SK-N-SH (cell line): Measurements from ENCODE around the gene SHC3. TPM values are rescaled to one million over a fixed set of nuclear protein-coding genes. Genes with fewer than 3 reads are reported as not detected.

ENCODE experiments used
- CTCF ChIA-PET: fragments of 300-600, 350-600 bp; formaldehyde crosslinking; extraction: SDS; loops from one replicate; lab custom pipeline; 2021; lab: Yijun Ruan, JAX
- POLR2A ChIA-PET: fragments of 350-600 bp; sonication (Branson Sonifier 250); formaldehyde crosslinking; extraction: SDS; loops from one replicate; lab custom pipeline; 2020; ENCODE audit warnings: antibody characterized with exemption, inconsistent platforms; lab: Yijun Ruan, JAX
- DNase-seq: peaks from one replicate; pipeline ENCODE4 v3.0.0; 2012
- H2AFZ ChIP-seq: fragments of 200-600 bp; sonication (generic); 2 replicates; pipeline ENCODE4 v1.8.1; 2016; ENCODE audit warnings: antibody characterized with exemption, mild to moderate bottlenecking, low read depth
- H3F3A ChIP-seq: fragments of 200-600 bp; sonication (generic); replicated peaks from 2 replicates; pipeline ENCODE3; 2016; ENCODE audit warnings: antibody characterized with exemption, mild to moderate bottlenecking; ENCODE audit not compliant: insufficient read depth
- H3K27ac ChIP-seq, 2 experiments: fragments of 200-500 bp in 1 of 2; fragments of 200-600 bp in 1 of 2; sonication (Bioruptor generic) in 1 of 2; sonication (generic), shearing (Covaris generic) in 1 of 2; 2 replicates each; pipeline versions ENCODE4 v1.5.1 to v1.6.1; 2014 to 2016; ENCODE audit warnings: low read depth in 2 of 2, inconsistent platforms in 1 of 2, low read length in 1 of 2, mild to moderate bottlenecking in 1 of 2, mixed read lengths in 1 of 2
- H3K27me3 ChIP-seq: fragments of 200-600 bp; sonication (generic), shearing (Covaris generic); 2 replicates; pipeline ENCODE4 v1.6.1; 2016; ENCODE audit warnings: mixed run types; ENCODE audit not compliant: insufficient read depth
- H3K36me3 ChIP-seq, 2 experiments: fragments of 200-500 bp in 1 of 2; fragments of 200-600 bp in 1 of 2; sonication (Bioruptor generic) in 1 of 2; sonication (generic) in 1 of 2; replicated peaks in 1 of 2; 2 replicates each; pipeline versions ENCODE3 to v1.5.1; 2014 to 2016; ENCODE audit warnings: low read length in 1 of 2, mild to moderate bottlenecking in 1 of 2; ENCODE audit not compliant: insufficient read depth in 2 of 2, control insufficient read depth in 1 of 2
- H3K4me1 ChIP-seq, 2 experiments: fragments of 200-500 bp in 1 of 2; fragments of 200-600 bp in 1 of 2; sonication (Bioruptor generic) in 1 of 2; sonication (generic), shearing (Covaris generic) in 1 of 2; 2 replicates each; pipeline versions ENCODE4 v1.5.1 to v1.6.1; 2014 to 2016; ENCODE audit warnings: low read depth in 1 of 2, low read length in 1 of 2, mixed run types in 1 of 2; ENCODE audit not compliant: insufficient read depth in 2 of 2, control insufficient read depth in 1 of 2
- H3K4me2 ChIP-seq: fragments of 200-600 bp; sonication (generic), shearing (Covaris generic); 2 replicates; pipeline ENCODE4 v1.6.1; 2017; ENCODE audit warnings: mixed run types
- H3K4me3 ChIP-seq, 2 experiments: fragments of 200-500 bp in 1 of 2; fragments of 200-600 bp in 1 of 2; sonication (Bioruptor generic) in 1 of 2; sonication (generic), shearing (Covaris generic) in 1 of 2; 2 replicates each; pipeline versions ENCODE4 v1.5.1 to v1.8.1; 2014 to 2016; ENCODE audit warnings: low read depth in 2 of 2, inconsistent platforms in 1 of 2, low read length in 1 of 2, mild to moderate bottlenecking in 1 of 2, mixed read lengths in 1 of 2, moderate library complexity in 1 of 2
- H3K79me2 ChIP-seq: fragments of 200-600 bp; sonication (generic); 2 replicates; pipeline ENCODE4 v1.8.1; 2017; ENCODE audit warnings: mild to moderate bottlenecking; ENCODE audit not compliant: insufficient read depth
- H3K9ac ChIP-seq: fragments of 200-600 bp; sonication (generic); 2 replicates; pipeline ENCODE4 v1.6.1; 2017; ENCODE audit warnings: mixed run types
- H3K9me2 ChIP-seq: fragments of 200-600 bp; sonication (generic); 2 replicates; pipeline ENCODE4 v1.6.1; 2017; ENCODE audit warnings: mixed run types
- H3K9me3 ChIP-seq: fragments of 200-600 bp; sonication (generic); 2 replicates; pipeline ENCODE4 v1.6.1; 2017; ENCODE audit warnings: mixed run types, mild to moderate bottlenecking, moderate library complexity
- H4K20me1 ChIP-seq: fragments of 200-600 bp; sonication (generic); 2 replicates; pipeline ENCODE4 v1.6.1; 2017; ENCODE audit warnings: mild to moderate bottlenecking, mixed run types; ENCODE audit not compliant: insufficient read depth
- ELF1 ChIP-seq: IDR thresholded peaks from 2 replicates; pipeline ENCODE4 v1.4.0; 2012
- EP300 ChIP-seq, 2 experiments: IDR thresholded peaks; 2 replicates each; pipeline versions ENCODE4 v1.4.0 to v1.6.1; 2012; ENCODE audit warnings: borderline replicate concordance in 1 of 2, low read depth in 1 of 2, low read length in 1 of 2
- EZH2phosphoT487 ChIP-seq: fragments of 200-600 bp; sonication (generic); IDR thresholded peaks from 2 replicates; pipeline ENCODE4 v1.6.1; 2017; ENCODE audit warnings: low read depth, mixed run types, mild to moderate bottlenecking, antibody characterized with exemption, moderate library complexity, borderline replicate concordance
- FOSL2 ChIP-seq: IDR thresholded peaks from 2 replicates; pipeline ENCODE4 v1.4.0; 2012; ENCODE audit warnings: low read depth, mild to moderate bottlenecking, moderate library complexity, borderline replicate concordance
- FOXJ3 ChIP-seq: sonication (generic); formaldehyde crosslinking; IDR thresholded peaks from 2 replicates; pipeline ENCODE4 v1.5.1; 2020; ENCODE audit warnings: mild to moderate bottlenecking, missing genetic modification reagents
- FOXM1 ChIP-seq: IDR thresholded peaks from 2 replicates; pipeline ENCODE4 v1.4.0; 2012; ENCODE audit warnings: low read depth, mild to moderate bottlenecking
- GABPA ChIP-seq: IDR thresholded peaks from 2 replicates; pipeline ENCODE4 v1.4.0; 2012; ENCODE audit warnings: low read depth, mild to moderate bottlenecking
- JUND ChIP-seq: IDR thresholded peaks from 2 replicates; pipeline ENCODE4 v1.4.0; 2012
- MXI1 ChIP-seq: IDR thresholded peaks from 2 replicates; pipeline ENCODE4 v1.6.1; 2012; ENCODE audit warnings: mild to moderate bottlenecking, low read depth, low read length, improper control_type of control experiment
- NFIC ChIP-seq: IDR thresholded peaks from 2 replicates; pipeline ENCODE4 v1.4.0; 2012; ENCODE audit warnings: borderline replicate concordance
- NRF1 ChIP-seq: IDR thresholded peaks from 2 replicates; pipeline ENCODE4 v1.6.1; 2012; ENCODE audit warnings: low read depth, mild to moderate bottlenecking, low read length
- POLR2AphosphoS5 ChIP-seq: IDR thresholded peaks from 2 replicates; pipeline ENCODE4 v1.6.1; 2012; ENCODE audit warnings: low read depth, low read length
- RAD21 ChIP-seq: IDR thresholded peaks from 2 replicates; pipeline ENCODE4 v1.6.1; 2012; ENCODE audit warnings: mild to moderate bottlenecking, low read length
- RCOR1 ChIP-seq: fragments of 150-350 bp; IDR thresholded peaks from 2 replicates; pipeline ENCODE4 v1.6.1; 2017; ENCODE audit warnings: antibody characterized with exemption, low read length
- RFX5 ChIP-seq: IDR thresholded peaks from 2 replicates; pipeline ENCODE4 v1.6.1; 2012; ENCODE audit warnings: mild to moderate bottlenecking, improper control_type of control experiment, low read length
- RXRA ChIP-seq: IDR thresholded peaks from 2 replicates; pipeline ENCODE4 v1.4.0; 2012; ENCODE audit warnings: low read depth, mild to moderate bottlenecking, borderline replicate concordance
- TCF12 ChIP-seq: IDR thresholded peaks from 2 replicates; pipeline ENCODE4 v1.4.0; 2012
- TEAD4 ChIP-seq: IDR thresholded peaks from 2 replicates; pipeline ENCODE4 v1.4.0; 2012; ENCODE audit warnings: mild to moderate bottlenecking, borderline replicate concordance; ENCODE audit not compliant: insufficient read depth
- YY1 ChIP-seq: IDR thresholded peaks from 2 replicates; pipeline ENCODE4 v1.4.0; 2012; ENCODE audit warnings: low read depth, mild to moderate bottlenecking
- WGBS: methylation state at CpG from one replicate; pipeline ENCODE4 v1.1.6; 2017; ENCODE audit warnings: low lambda C conversion rate; 5-methylcytosine and 5-hydroxymethylcytosine counted together
- polyA plus RNA-seq, 3 experiments: library from polyadenylated mRNA; depleted of rRNA; stranded (reverse); fragments of >200 nt; gene quantifications; 2 replicates each; pipeline ENCODE4 v1.2.3, GENCODE V29; 2012
- TF ChIP-seq, protein P1 (sequence below): IDR thresholded peaks from 2 replicates; pipeline ENCODE4; 2012
- TF ChIP-seq, protein P2 (sequence below): IDR thresholded peaks from 2 replicates; pipeline ENCODE4 v1.4.0; 2012; ENCODE audit warnings: low read depth, borderline replicate concordance
- TF ChIP-seq, protein P3 (sequence below): fragments of 150-350 bp; IDR thresholded peaks from 2 replicates; pipeline ENCODE4 v1.6.1; 2017; ENCODE audit warnings: antibody characterized with exemption, low read length, low read depth, borderline replicate concordance

Gene SHC3
- polyA plus RNA-seq, 1 of the 3 experiments (the other 2 are of a cell fraction), result 3.2 TPM

DNA sequence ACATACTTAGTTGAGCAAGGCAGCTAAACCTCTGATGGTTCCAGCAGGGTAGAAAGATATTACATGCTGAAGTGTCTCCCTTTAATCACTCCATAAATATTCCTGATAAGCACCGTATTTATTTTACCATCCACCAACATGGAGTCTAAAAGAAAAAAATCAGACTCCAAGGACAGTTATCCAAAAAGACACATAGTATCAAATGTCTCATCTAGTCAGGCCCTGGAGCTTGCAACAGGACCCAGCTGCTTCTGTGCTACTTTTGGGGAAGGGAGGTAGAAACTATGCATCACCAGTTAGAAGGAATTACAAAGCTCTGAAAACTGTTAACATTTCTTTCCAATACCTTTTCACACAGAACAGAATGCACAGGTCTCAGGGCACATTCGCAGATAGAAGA lies 99.2 kb downstream of the SHC3 start:
- WGBS, result 64% methylated on average over 2 of the region's 2 CpGs
- Histone ChIP-seq H3K4me1 (peaks cover 3 to 8% of the 10 kb centered on the region in 2 experiments; a peak in 3 of 4 replicates), H3K4me3 (no peak overlapping the region), H3K9me3 (no peaks in the 10 kb centered on the region), H4K20me1 (no peaks in the 10 kb centered on the region), H3K36me3 (peaks cover 0 to 7% of the 10 kb centered on the region in 2 experiments), H3K9me2 (no peaks in the 10 kb centered on the region), H3F3A (peaks cover 5% of the 10 kb centered on the region), H2AFZ (no peak overlapping the region), H3K9ac (no peak overlapping the region), H3K79me2 (no peaks in the 10 kb centered on the region), H3K27ac (peak overlapping the region in 1 of 2 experiments; percentile 67; a peak in 3 of 4 replicates), H3K27me3 (no peaks in the 10 kb centered on the region), H3K4me2 (no peak overlapping the region; the same call in 1 of the 2 replicates)
- TF ChIP-seq NFIC (no peak), MXI1 (no peak), YY1 (no peak), GABPA (no peak), RFX5 (no peak), NRF1 (no peak), TEAD4 (no peak), POLR2AphosphoS5 (no peak), FOXM1 (no peak), RXRA (no peak), EP300 (IDR thresholded peaks at IDR 0.05; ENCODE audit: borderline replicate concordance in 1 of 2, low read depth in 1 of 2, low read length in 1 of 2) (no peak)
- ChIA-PET POLR2A (no interaction called here), CTCF (no interaction called here)
- DNase-seq, result no peak

DNA sequence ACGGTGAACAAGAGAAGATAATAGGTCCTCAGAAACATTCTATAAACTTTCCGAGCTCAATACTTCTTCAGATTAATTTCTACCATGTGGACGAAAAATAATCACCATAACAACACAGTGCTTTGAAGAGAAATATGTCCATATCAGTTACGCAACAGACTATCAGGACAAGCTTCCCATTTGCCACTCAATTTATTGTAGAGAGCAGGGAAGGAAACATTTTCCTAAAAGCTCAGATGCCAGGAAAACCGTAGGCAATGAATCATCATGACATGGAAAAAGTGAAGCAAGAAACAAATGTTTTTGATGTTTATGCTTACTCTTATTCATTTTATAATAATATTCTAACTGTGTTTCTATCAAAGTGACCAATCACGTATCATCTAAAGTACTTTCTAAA lies 99.8 kb downstream of the SHC3 start:
- H3K4me1 ChIP-seq, result peaks cover 3 to 8% of the 10 kb centered on the region in 2 experiments
- no peaks in the 10 kb centered on the region for H3K27me3 ChIP-seq
- H3K4me2 ChIP-seq, result no peak overlapping the region
- peaks cover 0 to 7% of the 10 kb centered on the region in 2 experiments for H3K36me3 ChIP-seq
- POLR2A ChIA-PET, result no interaction called here
- CTCF ChIA-PET, result interaction anchor here (1.6 kb wide), 1 partner anchor 17 kb away, joined by 6 read pairs; no protein-coding TSS in a partner anchor
- H3K9me3 ChIP-seq, result no peaks in the 10 kb centered on the region
- H2AFZ ChIP-seq, result no peak overlapping the region
- H3K4me3 ChIP-seq, result no peak overlapping the region
- WGBS, result 62% methylated on average over 6 of the region's 6 CpGs
- no peak for TF ChIP-seq FOXM1
- peak; percentile 34; the same call in 1 of the 2 replicates for TF ChIP-seq JUND
- no peak for TF ChIP-seq MXI1
- TF ChIP-seq RAD21, result no peak
- peak; percentile 33 for TF ChIP-seq TCF12
- TF ChIP-seq, protein P1, sequence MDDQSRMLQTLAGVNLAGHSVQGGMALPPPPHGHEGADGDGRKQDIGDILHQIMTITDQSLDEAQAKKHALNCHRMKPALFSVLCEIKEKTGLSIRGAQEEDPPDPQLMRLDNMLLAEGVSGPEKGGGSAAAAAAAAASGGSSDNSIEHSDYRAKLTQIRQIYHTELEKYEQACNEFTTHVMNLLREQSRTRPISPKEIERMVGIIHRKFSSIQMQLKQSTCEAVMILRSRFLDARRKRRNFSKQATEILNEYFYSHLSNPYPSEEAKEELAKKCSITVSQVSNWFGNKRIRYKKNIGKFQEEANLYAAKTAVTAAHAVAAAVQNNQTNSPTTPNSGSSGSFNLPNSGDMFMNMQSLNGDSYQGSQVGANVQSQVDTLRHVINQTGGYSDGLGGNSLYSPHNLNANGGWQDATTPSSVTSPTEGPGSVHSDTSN, result peak; percentile 59
- no peak for TF ChIP-seq RFX5
- TF ChIP-seq FOXJ3, result no peak
- TF ChIP-seq ELF1, result no peak
- TF ChIP-seq, protein P2, sequence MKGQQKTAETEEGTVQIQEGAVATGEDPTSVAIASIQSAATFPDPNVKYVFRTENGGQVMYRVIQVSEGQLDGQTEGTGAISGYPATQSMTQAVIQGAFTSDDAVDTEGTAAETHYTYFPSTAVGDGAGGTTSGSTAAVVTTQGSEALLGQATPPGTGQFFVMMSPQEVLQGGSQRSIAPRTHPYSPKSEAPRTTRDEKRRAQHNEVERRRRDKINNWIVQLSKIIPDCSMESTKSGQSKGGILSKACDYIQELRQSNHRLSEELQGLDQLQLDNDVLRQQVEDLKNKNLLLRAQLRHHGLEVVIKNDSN, result no peak
- TF ChIP-seq, protein P3, sequence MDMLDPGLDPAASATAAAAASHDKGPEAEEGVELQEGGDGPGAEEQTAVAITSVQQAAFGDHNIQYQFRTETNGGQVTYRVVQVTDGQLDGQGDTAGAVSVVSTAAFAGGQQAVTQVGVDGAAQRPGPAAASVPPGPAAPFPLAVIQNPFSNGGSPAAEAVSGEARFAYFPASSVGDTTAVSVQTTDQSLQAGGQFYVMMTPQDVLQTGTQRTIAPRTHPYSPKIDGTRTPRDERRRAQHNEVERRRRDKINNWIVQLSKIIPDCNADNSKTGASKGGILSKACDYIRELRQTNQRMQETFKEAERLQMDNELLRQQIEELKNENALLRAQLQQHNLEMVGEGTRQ, result no peak
- TF ChIP-seq GABPA, result no peak
- no peak for TF ChIP-seq RCOR1
- TF ChIP-seq NRF1, result no peak
- no peak for TF ChIP-seq EZH2phosphoT487
- 0 out of 2 replicates have a peak, but pooled peaks have one; percentile 38 for TF ChIP-seq FOSL2
- no peak for TF ChIP-seq TEAD4
- TF ChIP-seq, all 33 proteins: peak for 4
- Histone ChIP-seq H3K79me2 (no peaks in the 10 kb centered on the region), H3K9ac (no peak overlapping the region), H3K9me2 (no peaks in the 10 kb centered on the region), H3F3A (peaks cover 5% of the 10 kb centered on the region), H4K20me1 (no peaks in the 10 kb centered on the region), H3K27ac (peak overlapping the region in 1 of 2 experiments; percentile 67; a peak in 2 of 4 replicates)
- no peak for DNase-seq
